A673 (cell line): ENCODE measurements around the gene ZNF439. TPM values are rescaled to one million over a fixed set of nuclear protein-coding genes. Genes with fewer than 3 reads are reported as not detected.
"Not testable (repeated sequence)": the region's sequence is repeated elsewhere in the genome, so short reads cannot be mapped to it uniquely, and the experiment has no call there.

Experiments used
- BruUV-seq: library from RNA; stranded (reverse); fragments of 400-500 nt; replicated peaks from 2 replicates; lab custom pipeline; 2021; lab: Mats Ljungman, UMichigan
- CTCF ChIA-PET: fragments of 300-600 bp; sonication (Branson Sonifier 250); formaldehyde crosslinking; loops from one replicate; lab custom pipeline; 2022; ENCODE audit warnings: antibody characterized with exemption; lab: Charles Lee
- POLR2A ChIA-PET: fragments of 300-600 bp; sonication (Branson Sonifier 250); formaldehyde crosslinking; loops from one replicate; lab custom pipeline; 2022; ENCODE audit warnings: antibody characterized with exemption; ENCODE audit not compliant: low non-redundant PET; lab: Charles Lee
- DNase-seq: peaks from one replicate; pipeline ENCODE4 v3.0.0-alpha.2; 2015; ENCODE audit warnings: low spot score
- H3K27ac ChIP-seq: fragments of 200-600 bp; sonication (generic); 2 replicates; pipeline ENCODE4 v1.5.1; 2016; ENCODE audit warnings: mixed run types, low read depth, mild to moderate bottlenecking, mixed read lengths, antibody characterized with exemption, low read length; ENCODE audit not compliant: poor library complexity, severe bottlenecking
- H3K27me3 ChIP-seq: fragments of 200-600 bp; sonication (generic); replicated peaks from 2 replicates; pipeline ENCODE4 v1.6.1; 2017; ENCODE audit warnings: mixed run types, low read depth, mild to moderate bottlenecking, mixed read lengths, antibody characterized with exemption, low read length; ENCODE audit not compliant: insufficient read depth, poor library complexity
- H3K36me3 ChIP-seq: fragments of 200-600 bp; sonication (generic); 2 replicates; pipeline ENCODE4 v1.6.1; 2016; ENCODE audit warnings: mixed run types, mild to moderate bottlenecking, mixed read lengths, antibody characterized with exemption, low read length; ENCODE audit not compliant: insufficient read depth, poor library complexity, severe bottlenecking
- H3K4me1 ChIP-seq: fragments of 200-600 bp; sonication (generic); 2 replicates; pipeline ENCODE4 v1.6.1; 2017; ENCODE audit warnings: mixed run types, mild to moderate bottlenecking, mixed read lengths, antibody characterized with exemption, low read length; ENCODE audit not compliant: insufficient read depth, poor library complexity, severe bottlenecking
- H3K4me3 ChIP-seq: fragments of 200-600 bp; sonication (generic); 2 replicates; pipeline ENCODE4 v1.5.1; 2016; ENCODE audit warnings: low read depth, mixed run types, mild to moderate bottlenecking, mixed read lengths, low read length; ENCODE audit not compliant: poor library complexity, severe bottlenecking
- H3K9me3 ChIP-seq: fragments of 200-600 bp; sonication (generic); 2 replicates; pipeline ENCODE4 v1.6.1; 2016; ENCODE audit warnings: mixed run types, low read depth, mild to moderate bottlenecking, mixed read lengths, antibody characterized with exemption, low read length; ENCODE audit not compliant: poor library complexity, severe bottlenecking
- CTCF ChIP-seq: fragments of 300-800, 200-600 bp; sonication (generic); conservative IDR thresholded peaks from 2 replicates; pipeline ENCODE4 v1.5.1; 2017; ENCODE audit warnings: low read depth, mild to moderate bottlenecking, antibody characterized with exemption, low read length, moderate library complexity, mixed read lengths
- EZH2 ChIP-seq: fragments of 200-600 bp; sonication (generic); IDR thresholded peaks from 2 replicates; pipeline ENCODE4 v1.6.1; 2017; ENCODE audit warnings: borderline replicate concordance, low read depth, mild to moderate bottlenecking, mixed read lengths, antibody characterized with exemption, low read length; ENCODE audit not compliant: poor library complexity, severe bottlenecking
- intact Hi-C: fragments of 100-400 bp; cut with micrococcal nuclease; formaldehyde crosslinking; loops from one replicate; pipeline ENCODE4 v1.10.0; 2022; ENCODE audit not compliant: unreplicated experiment
- total RNA-seq: library from RNA; stranded (reverse); gene quantifications from 2 replicates; pipeline ENCODE4 v1.2.3, GENCODE V29; 2021

Gene ZNF439
- total RNA-seq, 1 experiment from 2014 or later, result 4.0 TPM

- ChIA-PET CTCF (no interaction called here), POLR2A (no interaction called here)
- Histone ChIP-seq H3K4me1 (no peaks in the 10 kb centered on the region), H3K27me3 (no peaks in the 10 kb centered on the region), H3K9me3 (no peaks in the 10 kb centered on the region), H3K4me3 (no peak overlapping the region), H3K27ac (no peak overlapping the region), H3K36me3 (no peaks in the 10 kb centered on the region)
- BruUV-seq, result no TSS peak
- DNase-seq, result no peak
- intact Hi-C loops, result no loop called here
- TF ChIP-seq EZH2 (no peak), CTCF (no peak)
These were observed 26.9 kb upstream of the ZNF439 start for GRCh38 chr19:11821474-11822109.

DNA sequence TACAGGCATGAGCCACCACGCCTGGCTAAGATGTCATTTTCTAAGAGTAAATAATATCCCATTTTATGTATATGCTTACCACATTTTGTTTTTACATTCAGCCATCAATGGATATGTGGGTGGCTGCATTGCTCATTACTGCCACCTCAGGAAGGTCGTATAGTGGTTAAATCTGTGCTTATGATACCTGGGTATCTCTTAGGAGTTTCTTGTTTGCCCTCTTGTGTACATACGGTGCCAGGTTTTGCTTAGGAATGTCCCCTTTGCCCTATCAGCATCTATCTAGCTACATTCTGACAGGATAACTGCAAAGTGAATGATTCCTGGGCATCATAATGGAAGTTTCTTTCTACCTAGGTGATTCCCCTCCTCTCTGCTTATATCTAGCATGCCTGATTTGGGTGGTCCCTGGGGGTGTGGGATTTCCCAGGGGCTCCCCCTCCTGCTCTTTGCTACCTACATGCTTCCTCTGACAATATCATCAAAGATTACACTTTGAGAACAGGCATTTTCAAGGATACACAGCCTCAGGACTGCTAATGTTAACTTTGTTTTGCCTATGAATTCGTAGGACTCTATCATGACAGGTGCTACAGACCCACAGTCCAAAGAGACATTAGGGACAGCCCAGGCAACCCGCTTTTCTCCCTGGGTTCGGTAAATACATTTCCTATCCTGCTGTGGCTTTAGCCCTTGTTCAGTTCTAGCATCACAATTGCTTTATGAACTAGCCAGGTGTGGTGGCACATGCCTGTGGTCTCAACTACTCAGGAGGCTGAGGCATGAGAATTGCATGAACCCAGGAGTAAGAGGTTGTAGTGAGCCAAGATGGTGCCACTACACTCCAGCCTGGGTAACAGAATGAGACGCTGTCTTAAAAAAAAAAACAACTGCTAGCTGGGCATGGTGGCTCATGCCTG is 19.3 kb upstream of the ZNF439 start:
- intact Hi-C loops, CTCF ChIA-PET, H3K27me3 ChIP-seq, DNase-seq, H3K4me3 ChIP-seq, H3K4me1 ChIP-seq, H3K27ac ChIP-seq, BruUV-seq, POLR2A ChIA-PET: not testable (repeated sequence)
- Histone ChIP-seq H3K9me3 (peaks cover 34% of the 10 kb centered on the region), H3K36me3 (peaks cover 25% of the 10 kb centered on the region)

- Histone ChIP-seq H3K4me3 (no peak overlapping the region), H3K36me3 (peaks cover 26% of the 10 kb centered on the region), H3K27me3 (no peaks in the 10 kb centered on the region), H3K27ac (no peak overlapping the region), H3K9me3 (peaks cover 39% of the 10 kb centered on the region), H3K4me1 (no peaks in the 10 kb centered on the region)
- no TSS peak for BruUV-seq
- DNase-seq, result no peak
- intact Hi-C loops, result no loop called here
- ChIA-PET POLR2A (no interaction called here), CTCF (no interaction called here)
- TF ChIP-seq CTCF (no peak), EZH2 (no peak)
These were observed 16.1 kb upstream of the ZNF439 start for GRCh38 chr19:11832253-11832912.
